HepG2 (cell line): Measurements from ENCODE around the gene AHSP. TPM values are rescaled to one million over a fixed set of nuclear protein-coding genes. Genes with fewer than 3 reads are reported as not detected.

Source experiments
- FLYWCH1 ChIP-seq: sonication (generic); formaldehyde crosslinking; IDR thresholded peaks from 2 replicates; pipeline ENCODE4 v1.8.1; 2023; ENCODE audit warnings: mild to moderate bottlenecking, missing genetic modification reagents
- HMG20B ChIP-seq: conservative IDR thresholded peaks from 2 replicates; pipeline ENCODE4 v1.6.1; 2016; ENCODE audit warnings: missing genetic modification reagents, missing compliant biosample characterization
- JUN ChIP-seq: sonication (generic); formaldehyde crosslinking; IDR thresholded peaks from 2 replicates; pipeline ENCODE4 v1.4.0; 2020; ENCODE audit warnings: mild to moderate bottlenecking, missing genetic modification reagents
- LCORL ChIP-seq, 2 experiments: fragments of 450-650 bp in 1 of 2; sonication (generic) in 1 of 2; formaldehyde crosslinking in 1 of 2; IDR thresholded peaks; 2 replicates each; pipeline versions ENCODE4 v1.5.0 to v1.6.1; 2017 to 2020; ENCODE audit warnings: antibody characterized with exemption in 1 of 2, missing genetic modification reagents in 1 of 2
- MAFF ChIP-seq: IDR thresholded peaks from 2 replicates; pipeline ENCODE4 v1.6.1; 2011; ENCODE audit warnings: low read depth, low read length, improper control_type of control experiment
- ZBTB1 ChIP-seq: sonication (generic); formaldehyde crosslinking; IDR thresholded peaks from 2 replicates; pipeline ENCODE4 v1.4.0; 2020; ENCODE audit warnings: missing genetic modification reagents, borderline replicate concordance
- ZFP36 ChIP-seq: fragments of 150-350 bp; IDR thresholded peaks from 2 replicates; pipeline ENCODE4 v1.6.1; 2018; ENCODE audit warnings: borderline replicate concordance, low read length, low read depth; ENCODE audit not compliant: partially characterized antibody
- ZKSCAN5 ChIP-seq: sonication (generic); formaldehyde crosslinking; IDR thresholded peaks from 2 replicates; pipeline ENCODE4 v1.5.1; 2020; ENCODE audit warnings: mild to moderate bottlenecking, missing genetic modification reagents
- polyA plus RNA-seq, 8 experiments: library from polyadenylated mRNA; depleted of rRNA in 3 of 8; stranded (reverse) in 7 of 8; unstranded in 1 of 8; fragments of >200 nt; fragmentation: Illumina TruSeq in 4 of 8; extraction: Trizol in 4 of 8; gene quantifications; 2 replicates each; pipeline versions ENCODE4 v1.2.1 to v1.2.3, GENCODE V29; 2011 to 2016; ENCODE audit warnings: low read depth in 4 of 8, missing spikeins in 1 of 8, mixed read lengths in 1 of 8; ENCODE audit not compliant: insufficient read depth in 1 of 8
- total RNA-seq, 5 experiments: library from RNA; depleted of rRNA; stranded (reverse); fragments of >200 nt; fragmentation: Illumina TruSeq; extraction: Trizol; gene quantifications; 2 replicates each; pipeline ENCODE4 v1.2.3, GENCODE V29; 2016; ENCODE audit warnings: low read depth in 1 of 5
- TF ChIP-seq, protein P1 (sequence below): sonication (generic); formaldehyde crosslinking; conservative IDR thresholded peaks from 2 replicates; pipeline ENCODE4 v1.8.0; 2022; ENCODE audit warnings: mild to moderate bottlenecking, moderate library complexity, missing genetic modification reagents
- TF ChIP-seq, protein P2 (sequence below): sonication (generic); formaldehyde crosslinking; IDR thresholded peaks from 2 replicates; pipeline ENCODE4 v1.8.0; 2023; ENCODE audit warnings: mild to moderate bottlenecking, missing genetic modification reagents
- TF ChIP-seq, protein P3 (sequence below): sonication (generic); formaldehyde crosslinking; IDR thresholded peaks from 2 replicates; pipeline ENCODE4 v1.4.0; 2020; ENCODE audit warnings: missing genetic modification reagents
- TF ChIP-seq, protein P4 (sequence below), 2 experiments: sonication (generic) in 1 of 2; formaldehyde crosslinking in 1 of 2; IDR thresholded peaks; 2 replicates each; pipeline versions ENCODE4 v1.5.1 to v1.6.1; 2011 to 2020; ENCODE audit warnings: borderline replicate concordance in 1 of 2, low read depth in 1 of 2, low read length in 1 of 2, mild to moderate bottlenecking in 1 of 2, missing genetic modification reagents in 1 of 2, moderate library complexity in 1 of 2

The AHSP gene
- total and polyA plus RNA-seq, 2 of the 13 experiments (the other 11 are each of a cell fraction or from before 2014, with no cell fraction given) = not detected

DNA sequence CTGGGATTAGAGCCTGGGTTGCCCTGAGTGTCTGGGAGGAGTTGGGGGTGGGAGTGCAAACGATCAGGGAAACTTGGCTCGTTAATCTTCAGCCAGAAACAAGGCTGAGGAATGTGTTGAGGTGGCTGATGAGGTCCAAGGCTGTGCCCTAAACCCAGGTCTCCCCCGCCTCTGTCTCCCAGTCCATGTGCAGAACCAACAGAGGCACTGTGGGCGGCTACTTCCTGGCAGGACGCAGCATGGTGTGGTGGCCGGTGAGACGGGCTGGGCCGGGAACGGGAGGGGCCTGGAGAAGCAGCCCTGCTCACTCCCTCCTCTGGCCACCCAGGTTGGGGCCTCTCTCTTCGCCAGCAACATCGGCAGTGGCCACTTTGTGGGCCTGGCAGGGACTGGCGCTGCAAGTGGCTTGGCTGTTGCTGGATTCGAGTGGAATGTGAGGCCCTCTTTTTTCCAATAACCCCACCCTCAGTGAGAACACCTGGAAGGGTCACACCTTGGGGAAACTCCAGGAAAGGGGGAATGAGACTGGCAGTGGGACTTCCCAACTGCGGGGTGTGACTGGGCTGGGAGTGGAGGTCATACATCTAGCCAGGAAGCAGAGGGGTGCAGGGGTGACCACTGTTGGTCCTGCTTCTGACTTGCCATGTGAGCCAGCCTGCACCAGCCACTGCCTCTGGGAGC lies 43.1 kb upstream of the AHSP start (continued):
- TF ChIP-seq, protein P1, sequence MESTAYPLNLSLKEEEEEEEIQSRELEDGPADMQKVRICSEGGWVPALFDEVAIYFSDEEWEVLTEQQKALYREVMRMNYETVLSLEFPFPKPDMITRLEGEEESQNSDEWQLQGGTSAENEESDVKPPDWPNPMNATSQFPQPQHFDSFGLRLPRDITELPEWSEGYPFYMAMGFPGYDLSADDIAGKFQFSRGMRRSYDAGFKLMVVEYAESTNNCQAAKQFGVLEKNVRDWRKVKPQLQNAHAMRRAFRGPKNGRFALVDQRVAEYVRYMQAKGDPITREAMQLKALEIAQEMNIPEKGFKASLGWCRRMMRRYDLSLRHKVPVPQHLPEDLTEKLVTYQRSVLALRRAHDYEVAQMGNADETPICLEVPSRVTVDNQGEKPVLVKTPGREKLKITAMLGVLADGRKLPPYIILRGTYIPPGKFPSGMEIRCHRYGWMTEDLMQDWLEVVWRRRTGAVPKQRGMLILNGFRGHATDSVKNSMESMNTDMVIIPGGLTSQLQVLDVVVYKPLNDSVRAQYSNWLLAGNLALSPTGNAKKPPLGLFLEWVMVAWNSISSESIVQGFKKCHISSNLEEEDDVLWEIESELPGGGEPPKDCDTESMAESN (CRISPR knock-in tag) = no peak; the same call in 1 of the 2 replicates
- no peak for TF ChIP-seq ZKSCAN5 (CRISPR knock-in tag)
- no peak for TF ChIP-seq MAFF
- TF ChIP-seq, protein P2, sequence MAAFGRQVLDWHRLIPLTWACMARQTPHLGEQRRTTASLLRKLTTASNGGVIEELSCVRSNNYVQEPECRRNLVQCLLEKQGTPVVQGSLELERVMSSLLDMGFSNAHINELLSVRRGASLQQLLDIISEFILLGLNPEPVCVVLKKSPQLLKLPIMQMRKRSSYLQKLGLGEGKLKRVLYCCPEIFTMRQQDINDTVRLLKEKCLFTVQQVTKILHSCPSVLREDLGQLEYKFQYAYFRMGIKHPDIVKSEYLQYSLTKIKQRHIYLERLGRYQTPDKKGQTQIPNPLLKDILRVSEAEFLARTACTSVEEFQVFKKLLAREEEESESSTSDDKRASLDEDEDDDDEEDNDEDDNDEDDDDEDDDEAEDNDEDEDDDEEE (CRISPR knock-in tag) = 0 out of 2 replicates have a peak, but pooled peaks have one; percentile 36
- TF ChIP-seq, protein P3, sequence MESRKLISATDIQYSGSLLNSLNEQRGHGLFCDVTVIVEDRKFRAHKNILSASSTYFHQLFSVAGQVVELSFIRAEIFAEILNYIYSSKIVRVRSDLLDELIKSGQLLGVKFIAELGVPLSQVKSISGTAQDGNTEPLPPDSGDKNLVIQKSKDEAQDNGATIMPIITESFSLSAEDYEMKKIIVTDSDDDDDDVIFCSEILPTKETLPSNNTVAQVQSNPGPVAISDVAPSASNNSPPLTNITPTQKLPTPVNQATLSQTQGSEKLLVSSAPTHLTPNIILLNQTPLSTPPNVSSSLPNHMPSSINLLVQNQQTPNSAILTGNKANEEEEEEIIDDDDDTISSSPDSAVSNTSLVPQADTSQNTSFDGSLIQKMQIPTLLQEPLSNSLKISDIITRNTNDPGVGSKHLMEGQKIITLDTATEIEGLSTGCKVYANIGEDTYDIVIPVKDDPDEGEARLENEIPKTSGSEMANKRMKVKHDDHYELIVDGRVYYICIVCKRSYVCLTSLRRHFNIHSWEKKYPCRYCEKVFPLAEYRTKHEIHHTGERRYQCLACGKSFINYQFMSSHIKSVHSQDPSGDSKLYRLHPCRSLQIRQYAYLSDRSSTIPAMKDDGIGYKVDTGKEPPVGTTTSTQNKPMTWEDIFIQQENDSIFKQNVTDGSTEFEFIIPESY (CRISPR knock-in tag) = no peak
- TF ChIP-seq HMG20B (CRISPR knock-in tag) = 0 out of 2 replicates have a peak, but pooled peaks have one; percentile 45
- no peak for TF ChIP-seq ZBTB1 (CRISPR knock-in tag)
- TF ChIP-seq JUN (CRISPR knock-in tag) = no peak
- TF ChIP-seq ZFP36 = no peak
- no peak for TF ChIP-seq FLYWCH1 (CRISPR knock-in tag)
- TF ChIP-seq, protein P4, sequence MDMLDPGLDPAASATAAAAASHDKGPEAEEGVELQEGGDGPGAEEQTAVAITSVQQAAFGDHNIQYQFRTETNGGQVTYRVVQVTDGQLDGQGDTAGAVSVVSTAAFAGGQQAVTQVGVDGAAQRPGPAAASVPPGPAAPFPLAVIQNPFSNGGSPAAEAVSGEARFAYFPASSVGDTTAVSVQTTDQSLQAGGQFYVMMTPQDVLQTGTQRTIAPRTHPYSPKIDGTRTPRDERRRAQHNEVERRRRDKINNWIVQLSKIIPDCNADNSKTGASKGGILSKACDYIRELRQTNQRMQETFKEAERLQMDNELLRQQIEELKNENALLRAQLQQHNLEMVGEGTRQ (IDR thresholded peaks at IDR 0.05; ENCODE audit: low read depth, low read length) = no peak
- TF ChIP-seq, protein P4 (CRISPR knock-in tag; IDR thresholded peaks at IDR 0.05; ENCODE audit: borderline replicate concordance) = no peak
- no peak for TF ChIP-seq LCORL (IDR thresholded peaks at IDR 0.05)
- TF ChIP-seq LCORL (CRISPR knock-in tag; IDR thresholded peaks at IDR 0.05) = no peak
